Small intestine (tissue), 7 donors: ENCODE results near the gene SF3B3. TPM values are rescaled to one million over a fixed set of nuclear protein-coding genes. Genes with fewer than 3 reads are reported as not detected.
A peak's percentile ranks its signal among the peaks of the same experiment; 100 is the strongest.

Source experiments
- DNase-seq, 2 donors: peaks; one replicate each; pipeline versions ENCODE4 v3.0.0 to v3.0.0-alpha.2; 2013
- FAIRE-seq: peaks from 2 replicates; lab custom pipeline; 2012; peaks lifted over from hg19 to GRCh38; lab: Jason Lieb, UNC
- H3K27ac ChIP-seq, 3 donors: one replicate each; pipeline ENCODE4 v1.5.1; 2013; ENCODE audit warnings: low read length in 2 of 3, mild to moderate bottlenecking in 2 of 3, control low read depth in 1 of 3, inconsistent platforms in 1 of 3, low read depth in 1 of 3, moderate library complexity in 1 of 3
- H3K27me3 ChIP-seq, 3 donors: one replicate each; pipeline ENCODE4 v1.6.1; 2013; ENCODE audit warnings: low read length in 3 of 3, inconsistent platforms in 1 of 3; ENCODE audit not compliant: control insufficient read depth in 3 of 3, insufficient read depth in 3 of 3
- H3K36me3 ChIP-seq, 3 donors: one replicate each; pipeline ENCODE4 v1.6.1; 2013; ENCODE audit warnings: low read length in 3 of 3, inconsistent platforms in 1 of 3, low read depth in 1 of 3, mild to moderate bottlenecking in 1 of 3, moderate library complexity in 1 of 3; ENCODE audit not compliant: control insufficient read depth in 3 of 3, insufficient read depth in 2 of 3
- H3K4me1 ChIP-seq, 3 donors: one replicate each; pipeline ENCODE4 v1.6.1; 2013; ENCODE audit warnings: low read length in 2 of 3, inconsistent platforms in 1 of 3, low read depth in 1 of 3, mild to moderate bottlenecking in 1 of 3, moderate library complexity in 1 of 3; ENCODE audit not compliant: control insufficient read depth in 3 of 3, insufficient read depth in 2 of 3
- H3K4me3 ChIP-seq, 3 donors: one replicate each; pipeline ENCODE4 v1.5.1; 2013; ENCODE audit warnings: low read length in 3 of 3, control low read depth in 1 of 3, inconsistent platforms in 1 of 3, low read depth in 1 of 3, mild to moderate bottlenecking in 1 of 3, moderate library complexity in 1 of 3
- H3K9me3 ChIP-seq, 2 donors: one replicate each; pipeline ENCODE4 v1.6.1; 2013; ENCODE audit warnings: low read depth in 1 of 2, low read length in 1 of 2; ENCODE audit not compliant: control insufficient read depth in 2 of 2, insufficient read depth in 1 of 2
- WGBS, 3 donors: extraction: QIAGEN DNeasy Blood & Tissue Kit; methylation state at CpG; one replicate each; pipeline ENCODE4 v1.1.7; 2013; 5-methylcytosine and 5-hydroxymethylcytosine counted together
- polyA plus RNA-seq, 4 donors: library from polyadenylated mRNA; stranded (reverse) in 3 of 4; unstranded in 1 of 4; fragments of 200-250 nt in 3 of 4; fragments of 120-200 nt in 1 of 4; gene quantifications; one replicate each; pipeline versions ENCODE4 v1.2.1 to v1.2.3, GENCODE V29; 2013
- donor health status: healthy with polysubstance abuse.
- donor health status: control.
- donor health status: control.
- donor health status: Bipolar disorder and iron deficiency.
- donor health status: healthy.

SF3B3 gene
- polyA plus RNA-seq, 4 donors, result 33.3 to 203 (median 69.3) TPM

DNA sequence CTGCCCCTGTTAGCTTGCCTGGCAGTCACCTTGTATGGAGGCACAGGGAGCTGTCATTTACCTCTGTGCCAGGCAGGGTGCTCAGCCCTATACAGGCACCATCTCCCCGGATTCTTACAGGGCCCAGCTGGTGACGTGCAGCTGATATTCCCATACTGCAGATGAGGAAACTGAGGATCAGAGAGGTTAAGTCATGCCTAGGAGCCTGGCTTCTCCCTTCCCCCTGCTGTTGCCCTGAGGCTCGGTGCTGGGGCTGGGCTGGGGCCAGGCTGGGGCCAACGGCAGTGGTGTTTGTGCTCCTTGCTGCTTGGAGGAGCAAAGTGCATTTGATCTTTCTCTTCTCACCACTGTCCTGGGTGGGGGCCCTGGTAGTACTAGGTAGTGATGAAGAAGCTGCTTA is 68.0 kb downstream of the SF3B3 start:
- WGBS, 3 donors, result 32 to 55% (median 41%) methylated on average over 4 of the region's 4 CpGs
- no peak for FAIRE-seq
- Histone ChIP-seq H3K36me3 (peaks cover 0 to 14% (median 0%) of the 10 kb centered on the region in 3 donors), H3K4me1 (peaks cover 0 to 30% (median 2%) of the 10 kb centered on the region in 3 donors), H3K27ac (peak overlapping the region in 2 of 3 donors; percentile 79 to 88), H3K27me3 (no peaks in the 10 kb centered on the region), H3K9me3 (peaks cover 0 to 3% of the 10 kb centered on the region in 2 donors), H3K4me3 (no peak overlapping the region)
- DNase-seq, result peak; percentile 21 to 88

GRCh38 chr16:70592106-70592571 is 68.5 kb downstream of the SF3B3 start:
- DNase-seq, result peak in 1 of 2 donors; percentile 85
- 22 to 41% (median 32%) methylated on average over 5 of the region's 5 CpGs for WGBS, 3 donors
- no peak for FAIRE-seq

GRCh38 chr16:70593544-70593943 is 69.9 kb downstream of the SF3B3 start:
- H3K4me1 ChIP-seq, result peaks cover 0 to 30% (median 2%) of the 10 kb centered on the region in 3 donors
- H3K27ac ChIP-seq, result no peak overlapping the region
- H3K9me3 ChIP-seq, result peaks cover 0 to 3% of the 10 kb centered on the region in 2 donors
- no peak overlapping the region for H3K4me3 ChIP-seq
- 79 to 85% (median 80%) methylated on average over 1 of the region's 1 CpG for WGBS, 3 donors
- FAIRE-seq, result no peak
- peaks cover 0 to 19% (median 0%) of the 10 kb centered on the region in 3 donors for H3K36me3 ChIP-seq
- no peak for DNase-seq
- no peaks in the 10 kb centered on the region for H3K27me3 ChIP-seq

More at GRCh38 chr16:70592106-70592571, 68.5 kb downstream of the SF3B3 start:
- peaks cover 0 to 30% (median 2%) of the 10 kb centered on the region in 3 donors for H3K4me1 ChIP-seq
- no peaks in the 10 kb centered on the region for H3K27me3 ChIP-seq
- H3K4me3 ChIP-seq, result no peak overlapping the region
- H3K36me3 ChIP-seq, result peaks cover 0 to 16% (median 0%) of the 10 kb centered on the region in 3 donors
- peaks cover 0 to 3% of the 10 kb centered on the region in 2 donors for H3K9me3 ChIP-seq
- H3K27ac ChIP-seq, result peak overlapping the region in 2 of 3 donors; percentile 79 to 88

DNA sequence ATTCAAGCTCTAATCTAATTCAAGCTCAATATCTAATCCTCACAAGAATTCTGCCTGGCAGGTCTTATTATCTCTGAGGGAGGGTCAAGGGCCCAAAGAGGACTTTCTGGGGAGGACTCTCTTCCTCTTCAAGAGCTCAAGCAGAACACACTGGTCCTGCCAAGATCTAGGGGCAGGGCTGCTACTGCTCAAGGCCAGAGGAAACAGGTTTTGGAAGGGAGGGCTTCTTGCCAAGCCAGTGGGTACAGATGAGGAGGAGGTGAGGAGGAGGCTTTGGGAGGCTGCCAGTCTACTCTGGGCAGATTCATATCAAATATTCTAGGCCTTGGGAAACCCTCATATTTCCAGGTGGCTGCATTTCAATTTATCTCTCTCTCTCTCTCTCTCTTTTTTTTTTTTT is 71.0 kb downstream of the SF3B3 start:
- Histone ChIP-seq H3K4me1 (peaks cover 0 to 30% (median 2%) of the 10 kb centered on the region in 3 donors), H3K9me3 (peaks cover 0 to 3% of the 10 kb centered on the region in 2 donors), H3K4me3 (no peak overlapping the region), H3K27ac (no peak overlapping the region), H3K36me3 (peaks cover 0 to 21% (median 0%) of the 10 kb centered on the region in 3 donors), H3K27me3 (no peaks in the 10 kb centered on the region)
- FAIRE-seq (no peak), DNase-seq (no peak)

GRCh38 chr16:70597135-70597835 is 73.7 kb downstream of the SF3B3 start:
- DNase-seq (no peak), FAIRE-seq (no peak)
- H3K27ac ChIP-seq, result no peak overlapping the region
- no peak overlapping the region for H3K4me3 ChIP-seq
- no peaks in the 10 kb centered on the region for H3K27me3 ChIP-seq
- peaks cover 0 to 27% (median 0%) of the 10 kb centered on the region in 3 donors for H3K36me3 ChIP-seq
- peaks cover 0 to 3% of the 10 kb centered on the region in 2 donors for H3K9me3 ChIP-seq
- peaks cover 0 to 5% (median 0%) of the 10 kb centered on the region in 3 donors for H3K4me1 ChIP-seq
- WGBS, 3 donors, result 74 to 89% (median 81%) methylated on average over 4 of the region's 4 CpGs

- no peaks in the 10 kb centered on the region for H3K27me3 ChIP-seq
- no peak overlapping the region for H3K27ac ChIP-seq
- DNase-seq, result no peak
- peaks cover 0 to 32% (median 0%) of the 10 kb centered on the region in 3 donors for H3K36me3 ChIP-seq
- no peak overlapping the region for H3K4me3 ChIP-seq
- WGBS, 3 donors, result 79 to 80% (median 80%) methylated on average over 6 of the region's 6 CpGs
- peaks cover 0 to 5% (median 0%) of the 10 kb centered on the region in 3 donors for H3K4me1 ChIP-seq
- FAIRE-seq, result no peak
- H3K9me3 ChIP-seq, result no peaks in the 10 kb centered on the region
Observed at GRCh38 chr16:70598937-70599503, 75.4 kb downstream of the SF3B3 start.

DNA sequence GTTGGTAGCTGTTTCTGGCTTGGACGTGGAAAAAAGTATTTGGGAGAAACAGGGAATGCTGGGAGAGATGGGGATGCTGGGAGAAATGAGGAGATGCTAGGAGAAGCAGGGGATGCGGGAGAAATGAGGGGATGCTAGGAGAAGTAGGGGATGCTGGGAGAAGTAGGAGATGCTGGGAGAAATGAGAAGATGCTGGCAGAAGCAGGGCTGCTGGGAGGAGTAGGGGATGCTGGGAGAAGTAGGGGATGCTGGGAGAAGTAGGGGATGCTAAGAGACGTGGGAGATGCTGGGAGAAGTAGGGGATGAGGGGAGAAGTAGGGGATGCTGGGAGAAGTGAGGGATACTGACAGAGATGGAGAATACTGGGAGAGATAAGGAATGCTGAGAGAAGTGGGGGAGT is 77.1 kb downstream of the SF3B3 start:
- FAIRE-seq, result no peak

More for the DNA sequence above, 77.1 kb downstream of the SF3B3 start:
- H3K9me3 ChIP-seq, result no peaks in the 10 kb centered on the region
- H3K27me3 ChIP-seq, result no peaks in the 10 kb centered on the region
- H3K36me3 ChIP-seq, result peaks cover 0 to 36% (median 0%) of the 10 kb centered on the region in 3 donors
- 77 to 85% (median 81%) methylated on average over 3 of the region's 3 CpGs for WGBS, 3 donors
- H3K4me3 ChIP-seq, result no peak overlapping the region
- DNase-seq, result no peak
- H3K27ac ChIP-seq, result no peak overlapping the region
- peaks cover 0 to 5% (median 0%) of the 10 kb centered on the region in 3 donors for H3K4me1 ChIP-seq
